Skeletal muscle tissue (tissue), 4 donors: ENCODE results near the gene GRM7. TPM values are rescaled to one million over a fixed set of nuclear protein-coding genes. Genes with fewer than 3 reads are reported as not detected.

ENCODE experiments used
- H3K27ac ChIP-seq: one replicate; pipeline ENCODE4 v1.7.0; 2013; ENCODE audit warnings: mild to moderate bottlenecking, low read depth, low read length, inconsistent platforms
- H3K27me3 ChIP-seq, 3 donors: one replicate each; pipeline ENCODE4 v1.7.0; 2013; ENCODE audit warnings: low read length in 3 of 3; ENCODE audit not compliant: control insufficient read depth in 3 of 3, insufficient read depth in 3 of 3
- H3K36me3 ChIP-seq, 3 donors: one replicate each; pipeline ENCODE4 v1.7.0; 2013; ENCODE audit warnings: low read length in 3 of 3; ENCODE audit not compliant: control insufficient read depth in 3 of 3, insufficient read depth in 3 of 3
- H3K4me1 ChIP-seq, 3 donors: one replicate each; pipeline ENCODE4 v1.7.0; 2013; ENCODE audit warnings: low read length in 3 of 3, mild to moderate bottlenecking in 3 of 3; ENCODE audit not compliant: control insufficient read depth in 3 of 3, insufficient read depth in 3 of 3
- H3K4me3 ChIP-seq, 3 donors: one replicate each; pipeline ENCODE4 v1.7.0; 2013; ENCODE audit warnings: low read length in 3 of 3
- H3K9ac ChIP-seq, 3 donors: one replicate each; pipeline ENCODE4 v1.7.0; 2013; ENCODE audit warnings: low read length in 3 of 3, mild to moderate bottlenecking in 3 of 3, moderate library complexity in 2 of 3, low read depth in 1 of 3
- H3K9me3 ChIP-seq, 3 donors: one replicate each; pipeline ENCODE4 v1.7.0; 2013; ENCODE audit warnings: low read length in 3 of 3; ENCODE audit not compliant: control insufficient read depth in 3 of 3
- total RNA-seq: library from RNA; depleted of rRNA; stranded (reverse); fragments of >200 nt; gene quantifications from one replicate; pipeline ENCODE4 v1.2.3, GENCODE V29; 2014
- donor health status: Osteomylitis.

GRM7 gene
- total RNA-seq, 1 donor from 2014 or later: 1.0 TPM

DNA sequence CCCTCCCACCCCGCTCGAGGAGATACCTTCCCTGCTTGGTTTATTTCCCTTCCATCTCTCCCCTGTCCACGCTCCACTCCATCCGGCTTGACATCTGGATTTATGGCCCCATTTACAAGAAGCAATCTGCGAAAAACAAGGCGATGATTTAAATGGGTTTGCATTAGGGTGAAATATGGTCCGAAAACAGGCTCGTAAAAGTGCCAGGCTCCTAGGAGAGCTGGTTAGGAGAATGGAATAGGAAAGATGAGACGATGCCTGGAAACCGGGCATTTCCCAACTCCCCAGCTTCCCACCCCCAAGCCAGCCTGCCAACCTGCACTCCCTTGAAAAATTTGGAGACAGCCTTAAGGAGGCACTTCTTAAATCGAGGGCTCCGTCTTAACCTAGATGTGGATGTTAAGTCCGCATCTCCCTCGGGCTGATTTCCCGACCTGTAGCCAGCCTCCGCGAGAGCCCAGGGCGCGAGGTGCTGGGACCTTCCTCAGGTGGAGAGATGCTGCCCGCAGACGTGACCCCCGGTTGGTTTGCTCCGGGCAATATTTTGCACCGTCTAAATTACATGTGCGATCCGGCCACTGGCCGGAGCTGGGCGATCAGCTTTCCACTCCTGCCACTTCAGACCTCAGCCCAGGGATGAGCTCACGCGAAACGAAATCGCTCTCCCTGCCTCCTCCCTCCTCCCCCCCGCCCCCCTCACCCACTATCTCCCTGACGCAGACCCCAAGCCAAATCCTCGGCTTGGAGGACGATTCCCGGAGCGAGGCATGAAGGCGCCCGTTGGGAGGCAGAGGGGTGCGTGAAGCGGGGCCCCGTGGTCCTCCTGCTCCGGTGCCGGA lies 1.3 kb downstream of the GRM7 start:
- Histone ChIP-seq H3K4me3 (no peak overlapping the region), H3K36me3 (no peaks in the 10 kb centered on the region), H3K4me1 (peaks cover 0 to 4% (median 0%) of the 10 kb centered on the region in 3 donors), H3K27ac (no peak overlapping the region), H3K9me3 (no peaks in the 10 kb centered on the region), H3K27me3 (peaks cover 27 to 37% (median 31%) of the 10 kb centered on the region in 3 donors), H3K9ac (no peak overlapping the region)

DNA sequence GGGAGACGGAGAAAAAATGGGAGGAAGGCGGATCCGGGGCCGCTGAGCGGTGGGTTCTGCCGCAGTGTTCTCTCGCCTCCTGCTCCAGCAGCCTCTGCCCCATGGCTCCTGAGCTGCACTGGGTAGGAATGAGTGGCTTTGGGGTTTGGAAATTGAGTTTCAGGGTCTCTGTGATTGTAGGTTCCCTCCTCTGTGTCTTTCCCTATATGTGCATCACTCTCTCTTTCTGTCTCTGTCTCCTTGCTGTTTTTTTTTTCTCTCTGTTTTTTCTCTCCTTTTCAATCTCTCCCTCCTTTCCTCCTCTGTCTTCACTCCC lies 1.9 kb downstream of the GRM7 start:
- Histone ChIP-seq H3K9me3 (no peaks in the 10 kb centered on the region), H3K27ac (no peak overlapping the region), H3K9ac (no peak overlapping the region), H3K4me1 (peaks cover 0 to 4% (median 0%) of the 10 kb centered on the region in 3 donors), H3K27me3 (peaks cover 27 to 37% (median 31%) of the 10 kb centered on the region in 3 donors), H3K36me3 (no peaks in the 10 kb centered on the region), H3K4me3 (no peak overlapping the region)

DNA sequence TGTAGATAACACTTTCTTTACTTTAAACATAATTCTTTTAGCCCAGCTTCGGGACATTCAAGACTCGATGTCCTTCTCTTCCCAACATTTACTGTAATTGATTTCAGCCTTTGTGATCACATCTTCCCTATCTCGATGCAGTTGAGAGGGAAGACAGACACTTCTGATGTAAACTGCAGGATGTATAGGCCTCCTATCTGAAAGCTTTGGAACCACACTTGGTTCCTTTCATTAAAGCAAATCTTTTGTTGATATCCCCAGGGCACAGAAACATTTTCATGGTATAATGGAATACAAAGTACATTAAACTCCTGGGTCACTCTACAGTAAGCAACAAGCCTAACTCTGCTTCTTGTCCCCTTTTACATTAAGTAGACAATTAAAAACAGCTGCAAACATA lies 6.4 kb downstream of the GRM7 start:
- no peak overlapping the region for H3K4me3 ChIP-seq
- no peak overlapping the region for H3K9ac ChIP-seq
- H3K9me3 ChIP-seq: no peaks in the 10 kb centered on the region
- H3K36me3 ChIP-seq: no peaks in the 10 kb centered on the region
- no peaks in the 10 kb centered on the region for H3K4me1 ChIP-seq
- peaks cover 10 to 18% (median 15%) of the 10 kb centered on the region in 3 donors for H3K27me3 ChIP-seq
- H3K27ac ChIP-seq: no peak overlapping the region

DNA sequence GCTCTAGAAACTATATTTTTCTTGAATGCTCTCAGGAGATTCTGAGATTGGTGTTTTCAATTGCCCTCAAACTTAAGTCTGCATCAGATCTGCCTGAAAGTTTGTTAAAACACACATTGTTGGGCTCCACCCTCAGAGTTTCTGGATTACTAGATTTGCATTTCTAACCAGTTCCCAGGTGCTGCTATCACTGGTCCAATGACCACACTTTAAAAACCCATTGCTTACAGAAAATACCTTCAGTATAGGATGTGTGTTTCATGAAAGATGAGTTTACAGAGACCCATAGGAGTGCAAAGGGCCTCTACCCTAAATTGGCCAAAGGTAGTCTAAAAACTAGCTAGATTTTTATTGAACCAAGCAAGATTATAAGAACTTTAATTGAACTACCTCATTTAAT lies 17.8 kb downstream of the GRM7 start:
- Histone ChIP-seq H3K27ac (no peak overlapping the region), H3K4me3 (no peak overlapping the region), H3K4me1 (no peaks in the 10 kb centered on the region), H3K9me3 (no peaks in the 10 kb centered on the region), H3K36me3 (no peaks in the 10 kb centered on the region), H3K9ac (no peak overlapping the region), H3K27me3 (no peaks in the 10 kb centered on the region)

DNA sequence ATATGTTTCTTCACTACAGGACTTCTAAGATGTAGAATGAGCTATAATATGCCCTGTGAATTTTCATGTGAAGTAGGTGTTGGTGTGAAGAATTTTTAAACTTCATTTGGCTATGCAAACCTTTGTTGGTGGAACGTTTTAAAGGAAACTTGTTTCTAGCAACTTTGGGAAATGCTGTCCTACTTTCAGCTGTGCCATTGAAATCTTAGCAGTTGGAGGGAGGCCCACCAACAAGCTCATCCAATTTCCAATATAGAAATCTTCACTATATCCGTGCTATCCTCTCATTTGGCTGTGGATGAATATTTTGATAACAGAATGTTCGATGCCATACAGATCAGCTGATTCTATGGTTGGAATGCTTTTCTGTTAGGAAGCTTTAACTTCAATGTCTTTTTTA lies 51.3 kb downstream of the GRM7 start:
- Histone ChIP-seq H3K9ac (no peak overlapping the region), H3K4me1 (no peaks in the 10 kb centered on the region), H3K4me3 (no peak overlapping the region), H3K36me3 (no peaks in the 10 kb centered on the region), H3K27me3 (no peaks in the 10 kb centered on the region), H3K9me3 (no peaks in the 10 kb centered on the region), H3K27ac (no peak overlapping the region)

DNA sequence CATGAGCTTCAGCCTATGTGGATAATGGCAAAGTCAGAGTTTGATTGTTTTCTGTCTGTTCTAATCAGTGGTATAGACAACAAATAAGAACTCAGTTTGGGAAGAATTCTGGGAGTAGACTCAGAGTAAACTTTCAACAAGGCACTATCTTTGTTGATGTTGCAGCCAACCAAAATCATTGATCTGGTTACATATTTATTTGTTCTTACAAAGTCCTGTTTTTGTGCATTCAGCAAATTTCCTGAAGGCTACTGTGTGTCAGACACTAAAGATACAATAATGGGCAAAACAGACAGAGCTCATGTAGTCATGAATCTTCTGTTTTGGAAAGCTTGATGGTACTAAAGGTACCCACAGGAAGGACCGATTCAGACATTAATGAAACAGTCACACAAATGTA lies 55.0 kb downstream of the GRM7 start:
- Histone ChIP-seq H3K27ac (no peak overlapping the region), H3K9ac (no peak overlapping the region), H3K27me3 (no peaks in the 10 kb centered on the region), H3K36me3 (no peaks in the 10 kb centered on the region), H3K9me3 (no peaks in the 10 kb centered on the region), H3K4me3 (no peak overlapping the region), H3K4me1 (no peaks in the 10 kb centered on the region)

DNA sequence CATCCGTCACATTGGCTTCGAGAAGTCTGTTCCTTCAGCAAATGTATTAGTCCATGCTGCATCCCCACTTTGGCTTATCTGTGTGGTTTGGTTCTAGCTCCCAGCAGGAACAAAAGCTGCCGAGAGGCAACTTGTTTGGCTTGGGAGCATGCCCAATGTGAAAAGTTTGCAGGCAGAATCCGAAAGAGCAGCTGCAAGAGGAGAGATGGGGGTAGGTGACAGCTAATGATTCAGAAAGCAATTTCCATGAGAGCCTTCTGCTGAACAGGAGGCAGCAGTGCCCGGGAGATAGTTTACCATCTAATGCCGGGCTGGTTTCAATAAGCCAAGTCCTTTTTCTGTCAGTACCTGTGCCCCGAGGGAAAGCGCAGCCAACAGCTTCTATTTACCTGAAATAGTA lies 60.2 kb downstream of the GRM7 start:
- Histone ChIP-seq H3K36me3 (no peaks in the 10 kb centered on the region), H3K4me3 (no peak overlapping the region), H3K9me3 (no peaks in the 10 kb centered on the region), H3K4me1 (no peaks in the 10 kb centered on the region), H3K27ac (no peak overlapping the region), H3K27me3 (no peaks in the 10 kb centered on the region), H3K9ac (no peak overlapping the region)

DNA sequence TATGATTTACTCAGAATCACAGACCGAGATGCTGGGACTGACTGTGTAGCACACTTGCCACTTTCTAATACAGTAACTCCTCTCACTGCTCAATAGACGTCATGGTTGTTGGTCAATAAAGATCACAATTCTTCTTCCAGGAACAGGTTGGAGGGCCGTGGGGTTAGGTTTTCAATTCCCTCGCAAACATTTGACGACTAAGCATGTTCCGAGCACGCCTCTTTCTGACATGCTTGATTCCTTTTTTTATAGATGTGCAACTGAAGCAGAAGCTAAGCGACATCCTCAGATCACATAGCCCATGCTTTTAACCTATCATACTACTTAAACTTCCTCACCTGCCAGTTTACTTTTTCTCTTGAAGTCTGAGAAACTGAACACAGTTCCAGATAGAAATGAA lies 61.0 kb downstream of the GRM7 start:
- H3K27ac ChIP-seq: no peak overlapping the region
- H3K4me3 ChIP-seq: no peak overlapping the region

DNA sequence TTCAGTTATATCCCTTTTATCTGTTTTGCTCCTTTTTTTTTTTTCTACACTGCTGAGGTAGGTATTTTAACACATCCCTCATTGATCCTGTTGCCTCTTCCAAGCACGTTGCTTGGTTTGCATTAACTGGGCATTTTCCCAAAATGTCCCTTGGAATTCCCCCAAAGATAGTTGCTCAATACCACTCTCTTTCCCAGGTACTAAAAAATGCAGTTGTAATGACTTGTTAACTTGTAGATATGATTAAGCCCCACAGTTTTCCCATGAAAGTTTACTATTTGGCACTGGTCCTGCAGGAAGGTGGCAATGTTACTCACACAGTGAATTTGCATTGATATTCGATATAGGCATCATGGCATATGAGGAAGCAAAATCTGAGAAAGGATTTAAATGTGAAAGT lies 67.1 kb downstream of the GRM7 start:
- no peaks in the 10 kb centered on the region for H3K27me3 ChIP-seq
- no peak overlapping the region for H3K4me3 ChIP-seq
- H3K9ac ChIP-seq: no peak overlapping the region
- H3K9me3 ChIP-seq: no peaks in the 10 kb centered on the region
- H3K4me1 ChIP-seq: no peaks in the 10 kb centered on the region
- no peaks in the 10 kb centered on the region for H3K36me3 ChIP-seq
- no peak overlapping the region for H3K27ac ChIP-seq

More for the DNA sequence above, 61.0 kb downstream of the GRM7 start:
- Histone ChIP-seq H3K27me3 (no peaks in the 10 kb centered on the region), H3K4me1 (no peaks in the 10 kb centered on the region), H3K36me3 (no peaks in the 10 kb centered on the region), H3K9ac (no peak overlapping the region), H3K9me3 (no peaks in the 10 kb centered on the region)

DNA sequence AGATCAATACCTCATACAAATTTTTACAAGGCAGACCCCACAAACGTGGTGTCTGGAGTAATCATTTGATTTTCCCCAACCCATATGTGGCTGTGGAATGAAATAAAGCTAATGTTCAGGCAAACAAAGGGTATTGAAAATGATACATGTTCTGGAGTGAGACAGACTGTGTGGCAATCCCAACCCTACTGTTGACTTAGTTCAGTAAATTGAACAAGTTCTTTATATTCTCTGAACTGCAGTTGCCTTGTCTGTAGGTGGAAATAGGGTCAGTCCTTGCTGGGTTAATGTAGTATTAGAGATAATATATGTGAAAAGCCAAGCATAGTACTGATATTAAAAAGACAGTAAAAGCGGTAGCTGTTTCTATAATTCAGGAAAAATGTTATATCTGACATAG lies 69.0 kb downstream of the GRM7 start:
- Histone ChIP-seq H3K4me1 (no peaks in the 10 kb centered on the region), H3K27me3 (no peaks in the 10 kb centered on the region), H3K9ac (no peak overlapping the region), H3K4me3 (no peak overlapping the region), H3K9me3 (no peaks in the 10 kb centered on the region), H3K36me3 (no peaks in the 10 kb centered on the region), H3K27ac (no peak overlapping the region)
